Measurements from ENCODE around the gene ZSWIM1. TPM values are rescaled to one million over a fixed set of nuclear protein-coding genes. Genes with fewer than 3 reads are reported as not detected.

The ZSWIM1 gene
- total and polyA plus RNA-seq, 2 of the 8 experiments (the other 6 are each of a cell fraction or from before 2014, with no cell fraction given), result 14.1 to 15.6 TPM

DNA sequence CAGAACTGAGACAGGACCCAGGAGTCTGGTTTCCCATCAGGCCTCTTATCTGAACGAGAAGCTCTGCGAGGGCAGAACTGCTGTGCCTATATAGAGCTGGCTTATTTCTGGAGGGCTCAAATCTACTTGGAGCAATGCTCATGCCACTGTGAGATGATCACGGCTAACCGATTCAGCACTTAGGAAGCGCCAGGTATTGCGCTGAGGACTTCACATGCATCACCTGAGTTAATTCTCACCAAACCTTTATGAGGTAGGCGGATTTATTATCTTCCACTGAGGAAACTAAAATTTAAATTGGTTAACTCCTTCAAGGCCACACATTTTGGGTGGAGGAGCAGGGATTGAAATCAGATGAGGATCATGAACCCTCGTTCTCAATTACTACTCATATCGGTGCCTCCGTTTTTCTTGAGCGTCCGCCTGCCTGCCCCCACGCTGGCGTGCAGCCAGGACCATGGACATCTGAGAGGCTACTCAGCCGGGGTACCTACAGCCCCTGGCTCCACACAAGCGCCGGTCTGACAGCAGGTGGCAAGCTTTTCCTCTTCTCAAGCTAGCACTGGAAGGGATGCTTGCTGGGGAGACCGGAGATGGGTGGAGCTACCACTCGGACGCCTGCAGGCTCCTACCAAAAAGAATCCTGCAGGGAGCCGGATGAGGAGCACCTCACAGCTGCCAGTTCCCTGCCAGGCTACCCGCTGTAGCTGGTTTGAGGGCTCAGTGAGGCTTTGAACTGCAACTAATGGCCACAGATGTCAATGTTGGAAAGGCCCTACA, 52.4 kb downstream of the ZSWIM1 start (continued):
- TF ChIP-seq, protein P1, sequence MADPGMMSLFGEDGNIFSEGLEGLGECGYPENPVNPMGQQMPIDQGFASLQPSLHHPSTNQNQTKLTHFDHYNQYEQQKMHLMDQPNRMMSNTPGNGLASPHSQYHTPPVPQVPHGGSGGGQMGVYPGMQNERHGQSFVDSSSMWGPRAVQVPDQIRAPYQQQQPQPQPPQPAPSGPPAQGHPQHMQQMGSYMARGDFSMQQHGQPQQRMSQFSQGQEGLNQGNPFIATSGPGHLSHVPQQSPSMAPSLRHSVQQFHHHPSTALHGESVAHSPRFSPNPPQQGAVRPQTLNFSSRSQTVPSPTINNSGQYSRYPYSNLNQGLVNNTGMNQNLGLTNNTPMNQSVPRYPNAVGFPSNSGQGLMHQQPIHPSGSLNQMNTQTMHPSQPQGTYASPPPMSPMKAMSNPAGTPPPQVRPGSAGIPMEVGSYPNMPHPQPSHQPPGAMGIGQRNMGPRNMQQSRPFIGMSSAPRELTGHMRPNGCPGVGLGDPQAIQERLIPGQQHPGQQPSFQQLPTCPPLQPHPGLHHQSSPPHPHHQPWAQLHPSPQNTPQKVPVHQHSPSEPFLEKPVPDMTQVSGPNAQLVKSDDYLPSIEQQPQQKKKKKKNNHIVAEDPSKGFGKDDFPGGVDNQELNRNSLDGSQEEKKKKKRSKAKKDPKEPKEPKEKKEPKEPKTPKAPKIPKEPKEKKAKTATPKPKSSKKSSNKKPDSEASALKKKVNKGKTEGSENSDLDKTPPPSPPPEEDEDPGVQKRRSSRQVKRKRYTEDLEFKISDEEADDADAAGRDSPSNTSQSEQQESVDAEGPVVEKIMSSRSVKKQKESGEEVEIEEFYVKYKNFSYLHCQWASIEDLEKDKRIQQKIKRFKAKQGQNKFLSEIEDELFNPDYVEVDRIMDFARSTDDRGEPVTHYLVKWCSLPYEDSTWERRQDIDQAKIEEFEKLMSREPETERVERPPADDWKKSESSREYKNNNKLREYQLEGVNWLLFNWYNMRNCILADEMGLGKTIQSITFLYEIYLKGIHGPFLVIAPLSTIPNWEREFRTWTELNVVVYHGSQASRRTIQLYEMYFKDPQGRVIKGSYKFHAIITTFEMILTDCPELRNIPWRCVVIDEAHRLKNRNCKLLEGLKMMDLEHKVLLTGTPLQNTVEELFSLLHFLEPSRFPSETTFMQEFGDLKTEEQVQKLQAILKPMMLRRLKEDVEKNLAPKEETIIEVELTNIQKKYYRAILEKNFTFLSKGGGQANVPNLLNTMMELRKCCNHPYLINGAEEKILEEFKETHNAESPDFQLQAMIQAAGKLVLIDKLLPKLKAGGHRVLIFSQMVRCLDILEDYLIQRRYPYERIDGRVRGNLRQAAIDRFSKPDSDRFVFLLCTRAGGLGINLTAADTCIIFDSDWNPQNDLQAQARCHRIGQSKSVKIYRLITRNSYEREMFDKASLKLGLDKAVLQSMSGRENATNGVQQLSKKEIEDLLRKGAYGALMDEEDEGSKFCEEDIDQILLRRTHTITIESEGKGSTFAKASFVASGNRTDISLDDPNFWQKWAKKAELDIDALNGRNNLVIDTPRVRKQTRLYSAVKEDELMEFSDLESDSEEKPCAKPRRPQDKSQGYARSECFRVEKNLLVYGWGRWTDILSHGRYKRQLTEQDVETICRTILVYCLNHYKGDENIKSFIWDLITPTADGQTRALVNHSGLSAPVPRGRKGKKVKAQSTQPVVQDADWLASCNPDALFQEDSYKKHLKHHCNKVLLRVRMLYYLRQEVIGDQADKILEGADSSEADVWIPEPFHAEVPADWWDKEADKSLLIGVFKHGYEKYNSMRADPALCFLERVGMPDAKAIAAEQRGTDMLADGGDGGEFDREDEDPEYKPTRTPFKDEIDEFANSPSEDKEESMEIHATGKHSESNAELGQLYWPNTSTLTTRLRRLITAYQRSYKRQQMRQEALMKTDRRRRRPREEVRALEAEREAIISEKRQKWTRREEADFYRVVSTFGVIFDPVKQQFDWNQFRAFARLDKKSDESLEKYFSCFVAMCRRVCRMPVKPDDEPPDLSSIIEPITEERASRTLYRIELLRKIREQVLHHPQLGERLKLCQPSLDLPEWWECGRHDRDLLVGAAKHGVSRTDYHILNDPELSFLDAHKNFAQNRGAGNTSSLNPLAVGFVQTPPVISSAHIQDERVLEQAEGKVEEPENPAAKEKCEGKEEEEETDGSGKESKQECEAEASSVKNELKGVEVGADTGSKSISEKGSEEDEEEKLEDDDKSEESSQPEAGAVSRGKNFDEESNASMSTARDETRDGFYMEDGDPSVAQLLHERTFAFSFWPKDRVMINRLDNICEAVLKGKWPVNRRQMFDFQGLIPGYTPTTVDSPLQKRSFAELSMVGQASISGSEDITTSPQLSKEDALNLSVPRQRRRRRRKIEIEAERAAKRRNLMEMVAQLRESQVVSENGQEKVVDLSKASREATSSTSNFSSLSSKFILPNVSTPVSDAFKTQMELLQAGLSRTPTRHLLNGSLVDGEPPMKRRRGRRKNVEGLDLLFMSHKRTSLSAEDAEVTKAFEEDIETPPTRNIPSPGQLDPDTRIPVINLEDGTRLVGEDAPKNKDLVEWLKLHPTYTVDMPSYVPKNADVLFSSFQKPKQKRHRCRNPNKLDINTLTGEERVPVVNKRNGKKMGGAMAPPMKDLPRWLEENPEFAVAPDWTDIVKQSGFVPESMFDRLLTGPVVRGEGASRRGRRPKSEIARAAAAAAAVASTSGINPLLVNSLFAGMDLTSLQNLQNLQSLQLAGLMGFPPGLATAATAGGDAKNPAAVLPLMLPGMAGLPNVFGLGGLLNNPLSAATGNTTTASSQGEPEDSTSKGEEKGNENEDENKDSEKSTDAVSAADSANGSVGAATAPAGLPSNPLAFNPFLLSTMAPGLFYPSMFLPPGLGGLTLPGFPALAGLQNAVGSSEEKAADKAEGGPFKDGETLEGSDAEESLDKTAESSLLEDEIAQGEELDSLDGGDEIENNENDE (IDR thresholded peaks at IDR 0.05; ENCODE audit: insufficient replicate concordance, low read length), result no peak
- TF ChIP-seq, protein P2, sequence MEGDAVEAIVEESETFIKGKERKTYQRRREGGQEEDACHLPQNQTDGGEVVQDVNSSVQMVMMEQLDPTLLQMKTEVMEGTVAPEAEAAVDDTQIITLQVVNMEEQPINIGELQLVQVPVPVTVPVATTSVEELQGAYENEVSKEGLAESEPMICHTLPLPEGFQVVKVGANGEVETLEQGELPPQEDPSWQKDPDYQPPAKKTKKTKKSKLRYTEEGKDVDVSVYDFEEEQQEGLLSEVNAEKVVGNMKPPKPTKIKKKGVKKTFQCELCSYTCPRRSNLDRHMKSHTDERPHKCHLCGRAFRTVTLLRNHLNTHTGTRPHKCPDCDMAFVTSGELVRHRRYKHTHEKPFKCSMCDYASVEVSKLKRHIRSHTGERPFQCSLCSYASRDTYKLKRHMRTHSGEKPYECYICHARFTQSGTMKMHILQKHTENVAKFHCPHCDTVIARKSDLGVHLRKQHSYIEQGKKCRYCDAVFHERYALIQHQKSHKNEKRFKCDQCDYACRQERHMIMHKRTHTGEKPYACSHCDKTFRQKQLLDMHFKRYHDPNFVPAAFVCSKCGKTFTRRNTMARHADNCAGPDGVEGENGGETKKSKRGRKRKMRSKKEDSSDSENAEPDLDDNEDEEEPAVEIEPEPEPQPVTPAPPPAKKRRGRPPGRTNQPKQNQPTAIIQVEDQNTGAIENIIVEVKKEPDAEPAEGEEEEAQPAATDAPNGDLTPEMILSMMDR (IDR thresholded peaks at IDR 0.05; ENCODE audit: control extremely low read depth in 1 of 3, insufficient read depth in 1 of 3, low read depth in 1 of 3, low read length in 3 of 3), result peak in 2 of 3 experiments; percentile 27 to 47; a peak in 3 of 4 replicates
- TF ChIP-seq CHD2 (IDR thresholded peaks at IDR 0.05; ENCODE audit: low read length) (no peak), TBP (IDR thresholded peaks at IDR 0.05; ENCODE audit: low read depth, low read length) (peak; percentile 39; the same call in 1 of the 2 replicates), PHF8 (conservative IDR thresholded peaks at IDR 0.05; ENCODE audit: low read depth, low read length) (no peak), HDAC6 (IDR thresholded peaks at IDR 0.05; ENCODE audit: low read depth, low read length) (no peak), RBBP5 (IDR thresholded peaks at IDR 0.05; ENCODE audit: borderline replicate concordance, low read depth, low read length) (no peak)

Data from H1 (cell line).